HCT116 (cell line): Measurements from ENCODE around the gene CD68. TPM values are rescaled to one million over a fixed set of nuclear protein-coding genes. Genes with fewer than 3 reads are reported as not detected.

Experiments
- ATAC-seq: fragments of 200-7000 bp; cut with Tn5 transposase; 2 replicates; pipeline ENCODE4 v1.9.1; 2020; ENCODE audit warnings: mild to moderate bottlenecking, moderate library complexity
- BruUV-seq: library from RNA; stranded (reverse); fragments of 400-500 nt; replicated peaks from 2 replicates; lab custom pipeline; 2021; lab: Mats Ljungman, UMichigan
- CTCF ChIA-PET: fragments of 300-600 bp; sonication (Branson Sonifier 250); formaldehyde crosslinking; loops from one replicate; lab custom pipeline; 2021; ENCODE audit warnings: antibody characterized with exemption; lab: Charles Lee
- POLR2A ChIA-PET: fragments of 300-600, 350-600 bp; sonication (Branson Sonifier 250); formaldehyde crosslinking; loops from one replicate; lab custom pipeline; 2021; ENCODE audit warnings: antibody characterized with exemption; lab: Charles Lee
- RAD21 ChIA-PET, 2 experiments: fragments of 300-600 bp; sonication (Branson Sonifier 250); formaldehyde crosslinking; loops; one replicate each; lab custom pipeline; 2023; ENCODE audit warnings: low total read pairs in 2 of 2; ENCODE audit not compliant: uncharacterized antibody in 2 of 2, unreplicated experiment in 2 of 2, low non-redundant PET in 1 of 2; lab: Charles Lee
- DNase-seq: peaks from one replicate; pipeline ENCODE4 v3.0.0-alpha.2; 2010; ENCODE audit warnings: low read depth, low spot score
- H2AFZ ChIP-seq: fragments of 200-600 bp; shearing (Covaris generic), sonication (generic); 2 replicates; pipeline ENCODE4 v1.6.1; 2017; ENCODE audit warnings: low read depth, mixed run types, mixed read lengths, antibody characterized with exemption, low read length; ENCODE audit not compliant: poor library complexity, severe bottlenecking
- H3K27ac ChIP-seq: 2 replicates; pipeline ENCODE4 v1.5.1; 2012; ENCODE audit warnings: low read depth, low read length
- H3K27me3 ChIP-seq: fragments of 200-600 bp; sonication (generic); 2 replicates; pipeline ENCODE4 v1.6.1; 2016; ENCODE audit warnings: mixed run types, low read length, mixed read lengths; ENCODE audit not compliant: insufficient read depth
- H3K36me3 ChIP-seq, 2 experiments: fragments of 200-500 bp in 1 of 2; fragments of 200-600 bp in 1 of 2; sonication (Bioruptor generic) in 1 of 2; sonication (generic) in 1 of 2; 2 replicates each; pipeline versions ENCODE4 v1.5.1 to v1.6.1; 2014 to 2016; ENCODE audit warnings: low read length in 2 of 2, inconsistent platforms in 1 of 2, mixed read lengths in 1 of 2, mixed run types in 1 of 2; ENCODE audit not compliant: insufficient read depth in 2 of 2, control insufficient read depth in 1 of 2
- H3K4me1 ChIP-seq, 2 experiments: fragments of 200-600 bp in 1 of 2; sonication (generic) in 1 of 2; 2 replicates each; pipeline versions ENCODE4 v1.5.1 to v1.6.1; 2012 to 2017; ENCODE audit warnings: low read length in 2 of 2, inconsistent platforms in 1 of 2, mild to moderate bottlenecking in 1 of 2, mixed read lengths in 1 of 2, mixed run types in 1 of 2, moderate library complexity in 1 of 2; ENCODE audit not compliant: insufficient read depth in 2 of 2, control insufficient read depth in 1 of 2
- H3K4me2 ChIP-seq: fragments of 200-600 bp; sonication (generic); 2 replicates; pipeline ENCODE4 v1.6.1; 2017; ENCODE audit warnings: mixed run types, low read length, mixed read lengths
- H3K4me3 ChIP-seq, 2 experiments: fragments of 200-600 bp in 1 of 2; sonication (generic) in 1 of 2; replicated peaks in 1 of 2; 2 replicates each; pipeline ENCODE4 v1.5.1; 2011 to 2016; ENCODE audit warnings: low read length in 2 of 2, control low read depth in 1 of 2, low read depth in 1 of 2, mild to moderate bottlenecking in 1 of 2, mixed read lengths in 1 of 2, mixed run types in 1 of 2
- H3K79me2 ChIP-seq: fragments of 200-600 bp; sonication (generic); 2 replicates; pipeline ENCODE4 v1.6.1; 2017; ENCODE audit warnings: mild to moderate bottlenecking, mixed run types, low read length, moderate library complexity, mixed read lengths; ENCODE audit not compliant: insufficient read depth
- H3K9ac ChIP-seq: fragments of 200-600 bp; sonication (generic); 2 replicates; pipeline ENCODE4 v1.6.1; 2016; ENCODE audit warnings: low read length, mixed read lengths
- H3K9me2 ChIP-seq: fragments of 200-600 bp; sonication (generic), shearing (Covaris generic); 2 replicates; pipeline ENCODE4 v1.6.1; 2017; ENCODE audit warnings: mixed run types, mild to moderate bottlenecking, moderate library complexity; ENCODE audit not compliant: insufficient read depth
- H3K9me3 ChIP-seq, 2 experiments: fragments of 200-500 bp in 1 of 2; fragments of 200-600 bp in 1 of 2; sonication (Bioruptor generic) in 1 of 2; sonication (generic) in 1 of 2; 2 replicates each; pipeline ENCODE4 v1.6.1; 2014 to 2017; ENCODE audit warnings: low read length in 2 of 2, mixed read lengths in 2 of 2, inconsistent platforms in 1 of 2, low read depth in 1 of 2, mild to moderate bottlenecking in 1 of 2, mixed run types in 1 of 2, moderate library complexity in 1 of 2; ENCODE audit not compliant: control insufficient read depth in 1 of 2, insufficient read depth in 1 of 2
- H4K20me1 ChIP-seq: fragments of 200-600 bp; sonication (generic), shearing (Covaris generic); 2 replicates; pipeline ENCODE4 v1.6.1; 2017; ENCODE audit warnings: mixed run types, mild to moderate bottlenecking, moderate library complexity; ENCODE audit not compliant: insufficient read depth
- ATF3 ChIP-seq: IDR thresholded peaks from 2 replicates; pipeline ENCODE4 v1.6.1; 2012
- CBX3 ChIP-seq: IDR thresholded peaks from 2 replicates; pipeline ENCODE4 v1.6.1; 2012; ENCODE audit warnings: low read depth
- CEBPB ChIP-seq: IDR thresholded peaks from 2 replicates; pipeline ENCODE4 v1.6.1; 2012; ENCODE audit warnings: low read depth
- CTCF ChIP-seq, 3 experiments: fragments of 200-600 bp in 1 of 3; sonication (generic) in 1 of 3; IDR thresholded peaks in 2 of 3; conservative IDR thresholded peaks in 1 of 3; 2 replicates each; pipeline ENCODE4 v1.5.1; 2012 to 2017; ENCODE audit warnings: low read depth in 2 of 3, low read length in 2 of 3, antibody characterized with exemption in 1 of 3, borderline replicate concordance in 1 of 3, control low read depth in 1 of 3, mild to moderate bottlenecking in 1 of 3, mixed read lengths in 1 of 3, mixed run types in 1 of 3, moderate library complexity in 1 of 3; ENCODE audit not compliant: insufficient read depth in 1 of 3
- EGR1 ChIP-seq: IDR thresholded peaks from 2 replicates; pipeline ENCODE4 v1.6.1; 2012; ENCODE audit warnings: low read depth
- FOSL1 ChIP-seq: IDR thresholded peaks from 2 replicates; pipeline ENCODE4 v1.6.1; 2012; ENCODE audit warnings: low read depth
- MAX ChIP-seq: IDR thresholded peaks from 2 replicates; pipeline ENCODE4 v1.6.1; 2012
- POLR2AphosphoS5 ChIP-seq: IDR thresholded peaks from 2 replicates; pipeline ENCODE4 v1.6.1; 2011; ENCODE audit warnings: mild to moderate bottlenecking, low read depth, low read length, moderate library complexity
- RAD21 ChIP-seq: IDR thresholded peaks from 2 replicates; pipeline ENCODE4 v1.6.1; 2012; ENCODE audit warnings: low read depth, mild to moderate bottlenecking
- SIN3A ChIP-seq: IDR thresholded peaks from 2 replicates; pipeline ENCODE4 v1.6.1; 2012; ENCODE audit warnings: low read depth
- SP1 ChIP-seq: IDR thresholded peaks from 2 replicates; pipeline ENCODE4 v1.6.1; 2012; ENCODE audit warnings: low read depth
- TCF7L2 ChIP-seq: IDR thresholded peaks from 2 replicates; pipeline ENCODE4 v1.7.0; 2011; ENCODE audit warnings: borderline replicate concordance, inconsistent platforms; ENCODE audit not compliant: insufficient read depth, insufficient read length; ENCODE audit errors: extremely low read depth
- ZFX ChIP-seq: fragments of 450-650 bp; IDR thresholded peaks from 2 replicates; pipeline ENCODE4 v1.6.1; 2017
- ZNF274 ChIP-seq: fragments of 200-500 bp; sonication (Bioruptor generic); IDR thresholded peaks from 2 replicates; pipeline ENCODE4 v1.6.1; 2014; ENCODE audit warnings: mild to moderate bottlenecking, low read depth, low read length, inconsistent platforms
- intact Hi-C: fragments of 100-400 bp; cut with micrococcal nuclease; formaldehyde crosslinking; loops from 2 replicates; pipeline ENCODE4 v1.10.0; 2022
- total RNA-seq: library from RNA; stranded (reverse); gene quantifications from one replicate; pipeline ENCODE4 v1.2.1, GENCODE V29; 2021; ENCODE audit not compliant: unreplicated experiment

Gene CD68
- total RNA-seq, 1 experiment from 2014 or later, result 7.0 TPM

DNA sequence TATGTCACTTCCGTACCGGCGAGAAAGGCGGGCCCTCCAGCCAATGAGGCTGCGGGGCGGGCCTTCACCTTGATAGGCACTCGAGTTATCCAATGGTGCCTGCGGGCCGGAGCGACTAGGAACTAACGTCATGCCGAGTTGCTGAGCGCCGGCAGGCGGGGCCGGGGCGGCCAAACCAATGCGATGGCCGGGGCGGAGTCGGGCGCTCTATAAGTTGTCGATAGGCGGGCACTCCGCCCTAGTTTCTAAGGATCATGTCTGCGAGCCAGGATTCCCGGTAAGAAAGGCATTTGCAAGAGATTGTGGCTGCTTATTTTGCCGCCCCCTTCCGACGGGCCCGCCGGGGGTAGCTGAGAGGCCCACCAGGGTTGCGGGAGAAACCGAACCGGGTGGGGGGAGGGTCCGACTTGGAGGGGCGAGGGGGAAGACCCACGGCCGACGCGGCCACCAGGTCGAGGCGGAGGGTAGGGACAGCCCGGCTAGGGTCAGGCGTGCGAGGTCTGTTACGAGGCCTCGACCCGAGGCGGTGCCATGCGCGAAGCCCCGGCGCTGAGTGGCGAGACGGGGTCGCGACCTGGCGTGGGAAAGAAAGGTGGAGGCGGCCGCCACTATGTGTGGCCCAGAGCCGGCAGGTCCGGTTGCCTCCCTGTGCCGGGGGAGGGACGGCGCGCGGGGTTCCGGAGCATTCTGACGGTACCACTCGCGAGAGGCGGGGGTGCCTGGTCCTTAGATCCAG is 6.7 kb upstream of the CD68 start (continued):
- TF ChIP-seq SP1 (peak; percentile 100), CTCF (IDR thresholded peaks at IDR 0.05 in 2 of 3, conservative IDR thresholded peaks at IDR 0.05 in 1 of 3; ENCODE audit: borderline replicate concordance in 1 of 3, insufficient read depth in 1 of 3, low read depth in 2 of 3, low read length in 2 of 3) (no peak), CEBPB (no peak)

DNA sequence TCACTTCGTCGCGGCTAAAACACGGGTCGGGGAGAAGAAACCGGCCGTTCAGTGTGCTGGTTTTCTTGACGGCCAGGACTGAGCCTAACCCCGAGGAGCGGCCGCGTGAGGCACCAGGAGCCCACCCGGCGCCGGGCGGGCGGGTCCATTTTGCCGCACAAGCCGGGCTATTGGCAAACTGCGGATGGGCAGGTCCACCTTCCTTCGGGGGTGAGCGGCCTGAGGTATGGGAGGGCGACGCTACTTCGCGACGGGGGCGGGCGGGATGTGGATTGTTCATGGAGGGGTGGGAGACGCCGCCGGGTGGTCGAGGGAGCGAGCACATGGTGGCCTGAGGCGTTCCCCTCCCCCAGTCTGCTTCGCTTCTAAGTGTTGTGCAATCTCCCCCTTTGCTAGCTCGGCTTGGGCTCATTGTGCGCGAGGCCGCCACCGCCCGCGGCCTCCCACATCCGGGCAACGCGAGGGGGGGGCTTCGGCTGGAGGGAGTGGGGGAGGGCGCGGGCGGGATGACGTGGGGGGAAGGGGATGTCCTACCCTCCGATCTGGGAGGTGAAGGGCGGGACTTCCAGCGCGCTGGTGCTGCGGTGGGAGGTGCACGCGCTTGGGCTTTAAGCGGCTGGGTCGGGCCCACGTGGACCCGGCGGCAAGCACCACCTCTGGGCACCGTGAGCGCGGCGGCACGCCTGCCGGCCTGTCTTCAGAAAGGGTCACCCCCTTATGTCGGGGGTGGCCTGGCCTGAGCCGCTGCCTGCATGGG is 5.9 kb upstream of the CD68 start:
- CTCF ChIA-PET, result interaction anchor here (0.6 kb wide), 1 partner anchor 10 kb away, joined by 3 read pairs; the partner anchor contains the start of gene MPDU1
- no TSS peak for BruUV-seq
- POLR2A ChIA-PET, result interaction anchor here (0.7 to 2.6 kb wide), 3 partner anchors 10 to 114 kb away, joined by 3 to 13 read pairs (median 8); partner anchors contain the start of genes MPDU1, TP53 and WRAP53
- Histone ChIP-seq H3K9me3 (no peaks in the 10 kb centered on the region), H3K27me3 (no peaks in the 10 kb centered on the region), H4K20me1 (peaks cover 35% of the 10 kb centered on the region; the same call in 1 of the 2 replicates), H3K4me2 (peak overlapping the region; percentile 97), H3K4me3 (peak overlapping the region; percentile 94 to 100), H3K79me2 (peaks cover 73% of the 10 kb centered on the region), H3K36me3 (peaks cover 38 to 76% of the 10 kb centered on the region in 2 experiments), H2AFZ (no peak overlapping the region), H3K9ac (peak overlapping the region; percentile 100), H3K27ac (peak overlapping the region; percentile 97), H3K9me2 (no peaks in the 10 kb centered on the region), H3K4me1 (peaks cover 5 to 66% of the 10 kb centered on the region in 2 experiments; a peak in 3 of 4 replicates)
- no peak for DNase-seq
- ATAC-seq, result peak; percentile 41
- intact Hi-C loops, result no loop called here
- RAD21 ChIA-PET, result no interaction called here
- TF ChIP-seq FOSL1 (no peak), RAD21 (no peak), ATF3 (no peak), ZFX (no peak), POLR2AphosphoS5 (peak; percentile 28; the same call in 1 of the 2 replicates), ZNF274 (no peak), SIN3A (peak; percentile 86), MAX (peak; percentile 86), EGR1 (no peak; the same call in 1 of the 2 replicates), CTCF (IDR thresholded peaks at IDR 0.05 in 2 of 3, conservative IDR thresholded peaks at IDR 0.05 in 1 of 3; ENCODE audit: borderline replicate concordance in 1 of 3, insufficient read depth in 1 of 3, low read depth in 2 of 3, low read length in 2 of 3) (no peak), CEBPB (peak; percentile 84), TCF7L2 (no peak), CBX3 (no peak), SP1 (no peak)
